Stimulated activated naive B cell treated with anti-CD40 and anti-IgM and Interleukin-4, amounts not matched to agents 10 μg/mL and 1 μg/mL and 100 μg/mL, for 72 hours (primary cell): ENCODE results near the gene PHACTR3.

Source experiments
- ATAC-seq, 2 donors: fragments of 150-1000 bp; cut with Tn5 transposase; replicated peaks; 2 replicates each; pipeline ENCODE4 v1.10.0; 2021; ENCODE audit warnings: moderate library complexity in 1 of 2
- DNase-seq: peaks from one replicate; pipeline ENCODE4 v3.0.0; 2021
- H3K27ac Mint-ChIP-seq: one replicate; pipeline ENCODE4 v1.8.0; 2022; ENCODE audit warnings: mild to moderate bottlenecking, mixed read lengths
- H3K27me3 Mint-ChIP-seq, 2 donors: one replicate each; pipeline ENCODE4 v1.8.0; 2022; ENCODE audit warnings: mixed read lengths in 2 of 2
- H3K36me3 Mint-ChIP-seq, 2 donors: one replicate each; pipeline ENCODE4 v1.8.0; 2022; ENCODE audit warnings: mixed read lengths in 2 of 2, mild to moderate bottlenecking in 1 of 2
- H3K4me1 Mint-ChIP-seq, 2 donors: one replicate each; pipeline ENCODE4 v1.8.0; 2022; ENCODE audit warnings: mixed read lengths in 2 of 2, mild to moderate bottlenecking in 1 of 2
- H3K4me3 Mint-ChIP-seq, 2 donors: one replicate each; pipeline ENCODE4 v1.8.0; 2022; ENCODE audit warnings: mild to moderate bottlenecking in 2 of 2, mixed read lengths in 2 of 2, moderate library complexity in 1 of 2
- H3K9me3 Mint-ChIP-seq, 2 donors: one replicate each; pipeline ENCODE4 v1.8.0; 2022; ENCODE audit warnings: mixed read lengths in 2 of 2, mild to moderate bottlenecking in 1 of 2

The PHACTR3 gene

GRCh38 chr20:59813126-59813947 lies 209.0 kb downstream of the PHACTR3 start:
- Mint-ChIP-seq H3K9me3 (no peaks in the 10 kb centered on the region), H3K4me1 (no peaks in the 10 kb centered on the region), H3K27ac (no peak overlapping the region), H3K36me3 (no peaks in the 10 kb centered on the region), H3K27me3 (peaks cover 0 to 6% of the 10 kb centered on the region in 2 donors), H3K4me3 (no peak overlapping the region)
- no peak for ATAC-seq
- DNase-seq = no peak

- no peak overlapping the region for H3K4me3 Mint-ChIP-seq
- H3K9me3 Mint-ChIP-seq = no peaks in the 10 kb centered on the region
- no peak for DNase-seq
- no peaks in the 10 kb centered on the region for H3K4me1 Mint-ChIP-seq
- H3K36me3 Mint-ChIP-seq = no peaks in the 10 kb centered on the region
- H3K27me3 Mint-ChIP-seq = peaks cover 0 to 10% of the 10 kb centered on the region in 2 donors
- no peak overlapping the region for H3K27ac Mint-ChIP-seq
- no peak for ATAC-seq
Measured at GRCh38 chr20:59813948-59814839, 209.9 kb downstream of the PHACTR3 start.

- DNase-seq (no peak), ATAC-seq (no peak)
- peaks cover 0 to 1% of the 10 kb centered on the region in 2 donors for H3K36me3 Mint-ChIP-seq
- peaks cover 0 to 10% of the 10 kb centered on the region in 2 donors for H3K27me3 Mint-ChIP-seq
- H3K4me1 Mint-ChIP-seq = no peaks in the 10 kb centered on the region
- H3K27ac Mint-ChIP-seq = no peak overlapping the region
- no peaks in the 10 kb centered on the region for H3K9me3 Mint-ChIP-seq
- H3K4me3 Mint-ChIP-seq = no peak overlapping the region
Measured at GRCh38 chr20:59814840-59815340, 210.6 kb downstream of the PHACTR3 start.

- Mint-ChIP-seq H3K4me1 (no peaks in the 10 kb centered on the region), H3K36me3 (peaks cover 0 to 2% of the 10 kb centered on the region in 2 donors), H3K9me3 (no peaks in the 10 kb centered on the region), H3K27ac (no peak overlapping the region), H3K4me3 (no peak overlapping the region), H3K27me3 (peaks cover 0 to 17% of the 10 kb centered on the region in 2 donors)
- DNase-seq (no peak), ATAC-seq (no peak)
Measured at GRCh38 chr20:59816146-59816738, 211.9 kb downstream of the PHACTR3 start.

- H3K9me3 Mint-ChIP-seq = no peaks in the 10 kb centered on the region
- ATAC-seq (no peak), DNase-seq (no peak)
- no peak overlapping the region for H3K4me3 Mint-ChIP-seq
- no peak overlapping the region for H3K27ac Mint-ChIP-seq
- peaks cover 0 to 2% of the 10 kb centered on the region in 2 donors for H3K36me3 Mint-ChIP-seq
- no peaks in the 10 kb centered on the region for H3K4me1 Mint-ChIP-seq
- peaks cover 0 to 17% of the 10 kb centered on the region in 2 donors for H3K27me3 Mint-ChIP-seq
Measured at GRCh38 chr20:59817406-59817805, 213.1 kb downstream of the PHACTR3 start.

- H3K9me3 Mint-ChIP-seq = no peaks in the 10 kb centered on the region
- DNase-seq (no peak), ATAC-seq (no peak)
- H3K27ac Mint-ChIP-seq = no peak overlapping the region
- no peak overlapping the region for H3K4me3 Mint-ChIP-seq
- peaks cover 0 to 17% of the 10 kb centered on the region in 2 donors for H3K27me3 Mint-ChIP-seq
- peaks cover 0 to 2% of the 10 kb centered on the region in 2 donors for H3K36me3 Mint-ChIP-seq
- no peaks in the 10 kb centered on the region for H3K4me1 Mint-ChIP-seq
Measured at GRCh38 chr20:59817846-59818615, 213.7 kb downstream of the PHACTR3 start.

- H3K27ac Mint-ChIP-seq = no peak overlapping the region
- H3K9me3 Mint-ChIP-seq = no peaks in the 10 kb centered on the region
- ATAC-seq (no peak), DNase-seq (no peak)
- no peaks in the 10 kb centered on the region for H3K4me1 Mint-ChIP-seq
- peaks cover 0 to 16% of the 10 kb centered on the region in 2 donors for H3K27me3 Mint-ChIP-seq
- H3K36me3 Mint-ChIP-seq = peaks cover 0 to 2% of the 10 kb centered on the region in 2 donors
- H3K4me3 Mint-ChIP-seq = no peak overlapping the region
Measured at GRCh38 chr20:59818911-59819310, 214.6 kb downstream of the PHACTR3 start.

- H3K27ac Mint-ChIP-seq = no peak overlapping the region
- H3K27me3 Mint-ChIP-seq = peaks cover 0 to 11% of the 10 kb centered on the region in 2 donors
- no peak overlapping the region for H3K4me3 Mint-ChIP-seq
- DNase-seq (no peak), ATAC-seq (no peak)
- no peaks in the 10 kb centered on the region for H3K4me1 Mint-ChIP-seq
- peaks cover 0 to 2% of the 10 kb centered on the region in 2 donors for H3K36me3 Mint-ChIP-seq
- no peaks in the 10 kb centered on the region for H3K9me3 Mint-ChIP-seq
Measured at GRCh38 chr20:59819496-59820203, 215.3 kb downstream of the PHACTR3 start.

GRCh38 chr20:59820204-59821041 lies 216.1 kb downstream of the PHACTR3 start:
- Mint-ChIP-seq H3K36me3 (peaks cover 0 to 2% of the 10 kb centered on the region in 2 donors), H3K4me1 (no peaks in the 10 kb centered on the region), H3K27me3 (peaks cover 0 to 13% of the 10 kb centered on the region in 2 donors), H3K9me3 (no peaks in the 10 kb centered on the region), H3K4me3 (no peak overlapping the region), H3K27ac (no peak overlapping the region)
- ATAC-seq = no peak
- DNase-seq = no peak

- no peak for DNase-seq
- Mint-ChIP-seq H3K27ac (no peak overlapping the region), H3K9me3 (no peaks in the 10 kb centered on the region), H3K27me3 (peaks cover 0 to 13% of the 10 kb centered on the region in 2 donors), H3K4me3 (no peak overlapping the region), H3K36me3 (peaks cover 0 to 2% of the 10 kb centered on the region in 2 donors), H3K4me1 (no peaks in the 10 kb centered on the region)
- no peak for ATAC-seq
Measured at GRCh38 chr20:59821201-59821600, 216.9 kb downstream of the PHACTR3 start.

GRCh38 chr20:59821788-59822187 lies 217.4 kb downstream of the PHACTR3 start:
- H3K27ac Mint-ChIP-seq = no peak overlapping the region
- peaks cover 0 to 2% of the 10 kb centered on the region in 2 donors for H3K36me3 Mint-ChIP-seq
- H3K27me3 Mint-ChIP-seq = peaks cover 5 to 17% of the 10 kb centered on the region in 2 donors
- DNase-seq = no peak
- H3K9me3 Mint-ChIP-seq = peaks cover 0 to 2% of the 10 kb centered on the region in 2 donors
- no peak for ATAC-seq
- H3K4me3 Mint-ChIP-seq = no peak overlapping the region
- H3K4me1 Mint-ChIP-seq = no peaks in the 10 kb centered on the region

- H3K9me3 Mint-ChIP-seq = peaks cover 0 to 2% of the 10 kb centered on the region in 2 donors
- no peak overlapping the region for H3K4me3 Mint-ChIP-seq
- DNase-seq = no peak
- no peak for ATAC-seq
- H3K27ac Mint-ChIP-seq = no peak overlapping the region
- H3K4me1 Mint-ChIP-seq = no peaks in the 10 kb centered on the region
- peaks cover 0 to 2% of the 10 kb centered on the region in 2 donors for H3K36me3 Mint-ChIP-seq
- H3K27me3 Mint-ChIP-seq = peaks cover 5 to 17% of the 10 kb centered on the region in 2 donors
Measured at GRCh38 chr20:59822291-59823029, 218.1 kb downstream of the PHACTR3 start.
